ENCODE measurements around the gene ATP4A. TPM values are rescaled to one million over a fixed set of nuclear protein-coding genes. Genes with fewer than 3 reads are reported as not detected.

ATP4A gene
- polyA plus RNA-seq, 1 donor from 2014 or later, result not detected

GRCh38 chr19:35540356-35540927 lies 23.0 kb downstream of the ATP4A start:
- TF ChIP-seq RAD21 (conservative IDR thresholded peaks at IDR 0.05), result no peak
- no peak for TF ChIP-seq REST (IDR thresholded peaks at IDR 0.05; ENCODE audit: borderline replicate concordance)
- no peak for TF ChIP-seq CTCF (IDR thresholded peaks at IDR 0.05; ENCODE audit: poor library complexity, severe bottlenecking)
- TF ChIP-seq TAF1 (IDR thresholded peaks at IDR 0.05; ENCODE audit: low read depth), result no peak
- no peak for TF ChIP-seq EZH2 (IDR thresholded peaks at IDR 0.05; ENCODE audit: borderline replicate concordance, insufficient read depth, low read length, poor library complexity, severe bottlenecking)
- TF ChIP-seq POLR2AphosphoS5 (IDR thresholded peaks at IDR 0.05), result no peak
- TF ChIP-seq EP300 (conservative IDR thresholded peaks at IDR 0.05; ENCODE audit: poor library complexity, severe bottlenecking), result no peak
- TF ChIP-seq MXI1 (conservative IDR thresholded peaks at IDR 0.05; ENCODE audit: poor library complexity, severe bottlenecking), result no peak
- TF ChIP-seq SMC3 (conservative IDR thresholded peaks at IDR 0.05; ENCODE audit: poor library complexity), result no peak
- Histone ChIP-seq H4K20me1 (ENCODE audit: insufficient read depth) (no peaks in the 10 kb centered on the region), H3K79me2 (replicated peaks; ENCODE audit: insufficient read depth, low read length) (peaks cover 7% of the 10 kb centered on the region), H3F3A (ENCODE audit: insufficient read depth, low read length, poor library complexity, severe bottlenecking) (no peaks in the 10 kb centered on the region), H3K4me3 (ENCODE audit: low read length) (no peak overlapping the region), H3K27me3 (ENCODE audit: insufficient read depth, low read depth, low read length) (no peaks in the 10 kb centered on the region), H3K9ac (ENCODE audit: low read length) (no peak overlapping the region), H3K36me3 (ENCODE audit: insufficient read depth, low read length) (no peaks in the 10 kb centered on the region), H3K9me2 (ENCODE audit: insufficient read depth, low read length) (no peaks in the 10 kb centered on the region), H3K4me2 (ENCODE audit: low read length) (no peak overlapping the region), H3K9me3 (ENCODE audit: low read length) (no peaks in the 10 kb centered on the region), H3K27ac (ENCODE audit: low read length) (no peak overlapping the region), H2AFZ (ENCODE audit: low read depth, low read length) (no peak overlapping the region)

GRCh38 chr19:35539850-35540249 lies 23.6 kb downstream of the ATP4A start:
- H4K20me1 ChIP-seq (ENCODE audit: insufficient read depth), result no peaks in the 10 kb centered on the region
- H3K4me2 ChIP-seq (ENCODE audit: low read length), result no peak overlapping the region
- H3K36me3 ChIP-seq (ENCODE audit: insufficient read depth, low read length), result no peaks in the 10 kb centered on the region
- no peak overlapping the region for H3K4me3 ChIP-seq (ENCODE audit: low read length)
- H3K79me2 ChIP-seq (replicated peaks; ENCODE audit: insufficient read depth, low read length), result peaks cover 4% of the 10 kb centered on the region
- H3K9ac ChIP-seq (ENCODE audit: low read length), result no peak overlapping the region
- no peak for TF ChIP-seq EZH2 (IDR thresholded peaks at IDR 0.05; ENCODE audit: borderline replicate concordance, insufficient read depth, low read length, poor library complexity, severe bottlenecking)
- TF ChIP-seq SMC3 (conservative IDR thresholded peaks at IDR 0.05; ENCODE audit: poor library complexity), result no peak
- TF ChIP-seq POLR2AphosphoS5 (IDR thresholded peaks at IDR 0.05), result no peak
- no peak for TF ChIP-seq REST (IDR thresholded peaks at IDR 0.05; ENCODE audit: borderline replicate concordance)
- no peak for TF ChIP-seq TAF1 (IDR thresholded peaks at IDR 0.05; ENCODE audit: low read depth)
- no peak for TF ChIP-seq MXI1 (conservative IDR thresholded peaks at IDR 0.05; ENCODE audit: poor library complexity, severe bottlenecking)
- no peak for TF ChIP-seq RAD21 (conservative IDR thresholded peaks at IDR 0.05)
- TF ChIP-seq CTCF (IDR thresholded peaks at IDR 0.05; ENCODE audit: poor library complexity, severe bottlenecking), result no peak
- TF ChIP-seq EP300 (conservative IDR thresholded peaks at IDR 0.05; ENCODE audit: poor library complexity, severe bottlenecking), result no peak
- no peak overlapping the region for H2AFZ ChIP-seq (ENCODE audit: low read depth, low read length)
- no peaks in the 10 kb centered on the region for H3K27me3 ChIP-seq (ENCODE audit: insufficient read depth, low read depth, low read length)
- no peaks in the 10 kb centered on the region for H3K9me3 ChIP-seq (ENCODE audit: low read length)
- H3K9me2 ChIP-seq (ENCODE audit: insufficient read depth, low read length), result no peaks in the 10 kb centered on the region
- H3F3A ChIP-seq (ENCODE audit: insufficient read depth, low read length, poor library complexity, severe bottlenecking), result no peaks in the 10 kb centered on the region
- no peak overlapping the region for H3K27ac ChIP-seq (ENCODE audit: low read length)
